Immature natural killer cell (primary cell): ENCODE measurements around the gene CDC42SE1. TPM values are rescaled to one million over a fixed set of nuclear protein-coding genes. Genes with fewer than 3 reads are reported as not detected.

Experiments
- DNase-seq, 3 donors: peaks; one replicate each; pipeline ENCODE4 v3.0.0; 2022; ENCODE audit warnings: mixed read lengths in 1 of 3
- H3K27ac Mint-ChIP-seq, 6 donors: one replicate each; pipeline ENCODE4 v1.8.0; 2020; ENCODE audit warnings: mixed read lengths in 6 of 6, mild to moderate bottlenecking in 5 of 6, inconsistent platforms in 4 of 6, moderate library complexity in 3 of 6
- H3K27me3 Mint-ChIP-seq, 3 donors: one replicate each; pipeline ENCODE4 v1.8.0; 2020 to 2021; ENCODE audit warnings: low read depth in 3 of 3, mild to moderate bottlenecking in 3 of 3, mixed read lengths in 3 of 3, moderate library complexity in 3 of 3, inconsistent platforms in 1 of 3
- H3K36me3 Mint-ChIP-seq, 3 donors: one replicate each; pipeline ENCODE4 v1.8.0; 2020; ENCODE audit warnings: mixed read lengths in 3 of 3, inconsistent platforms in 2 of 3, mild to moderate bottlenecking in 2 of 3
- H3K4me1 Mint-ChIP-seq, 2 donors: one replicate each; pipeline ENCODE4 v1.8.0; 2020; ENCODE audit warnings: inconsistent platforms in 2 of 2, mild to moderate bottlenecking in 2 of 2, mixed read lengths in 2 of 2, moderate library complexity in 1 of 2
- H3K4me3 Mint-ChIP-seq, 5 donors: one replicate each; pipeline ENCODE4 v1.8.0; 2020; ENCODE audit warnings: mild to moderate bottlenecking in 5 of 5, mixed read lengths in 5 of 5, inconsistent platforms in 3 of 5, moderate library complexity in 3 of 5
- H3K9me3 Mint-ChIP-seq, 6 donors: one replicate each; pipeline ENCODE4 v1.8.0; 2020; ENCODE audit warnings: mild to moderate bottlenecking in 6 of 6, mixed read lengths in 6 of 6, inconsistent platforms in 4 of 6, moderate library complexity in 3 of 6
- polyA plus RNA-seq, 3 donors: library from polyadenylated mRNA; unstranded; fragments of 300-500 nt; fragmentation: Illumina TruSeq; gene quantifications; one replicate each; pipeline ENCODE4 v1.2.3, GENCODE V29; 2021

The CDC42SE1 gene
- polyA plus RNA-seq, 3 donors from 2014 or later: 129 to 177 (median 150) TPM

DNA sequence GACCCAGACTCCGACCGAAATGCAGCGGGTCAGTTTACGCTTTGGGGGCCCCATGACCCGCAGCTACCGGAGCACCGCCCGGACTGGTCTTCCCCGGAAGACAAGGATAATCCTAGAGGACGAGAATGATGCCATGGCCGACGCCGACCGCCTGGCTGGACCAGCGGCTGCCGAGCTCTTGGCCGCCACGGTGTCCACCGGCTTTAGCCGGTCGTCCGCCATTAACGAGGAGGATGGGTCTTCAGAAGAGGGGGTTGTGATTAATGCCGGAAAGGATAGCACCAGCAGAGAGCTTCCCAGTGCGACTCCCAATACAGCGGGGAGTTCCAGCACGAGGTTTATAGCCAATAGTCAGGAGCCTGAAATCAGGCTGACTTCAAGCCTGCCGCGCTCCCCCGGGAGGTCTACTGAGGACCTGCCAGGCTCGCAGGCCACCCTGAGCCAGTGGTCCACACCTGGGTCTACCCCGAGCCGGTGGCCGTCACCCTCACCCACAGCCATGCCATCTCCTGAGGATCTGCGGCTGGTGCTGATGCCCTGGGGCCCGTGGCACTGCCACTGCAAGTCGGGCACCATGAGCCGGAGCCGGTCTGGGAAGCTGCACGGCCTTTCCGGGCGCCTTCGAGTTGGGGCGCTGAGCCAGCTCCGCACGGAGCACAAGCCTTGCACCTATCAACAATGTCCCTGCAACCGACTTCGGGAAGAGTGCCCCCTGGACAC lies 11.3 kb downstream of the CDC42SE1 start:
- peak overlapping the region; percentile 88 to 99 (median 94) for H3K27ac Mint-ChIP-seq
- no peaks in the 10 kb centered on the region for H3K9me3 Mint-ChIP-seq
- H3K36me3 Mint-ChIP-seq: peaks cover 14 to 30% (median 28%) of the 10 kb centered on the region in 3 donors
- DNase-seq: peak; percentile 65 to 66 (median 65)
- peaks cover 65 to 67% of the 10 kb centered on the region in 2 donors for H3K4me1 Mint-ChIP-seq
- H3K27me3 Mint-ChIP-seq: peaks cover 9 to 21% (median 14%) of the 10 kb centered on the region in 3 donors
- peak overlapping the region; percentile 93 to 97 (median 94) for H3K4me3 Mint-ChIP-seq

GRCh38 chr1:151047591-151047924 lies 11.9 kb downstream of the CDC42SE1 start, which contains the start of gene C1orf56:
Gene C1orf56 (plus strand): TSS chr1:151047751. CDS start chr1:151047848, 97 bp downstream.
- Mint-ChIP-seq H3K36me3 (peaks cover 9 to 28% (median 26%) of the 10 kb centered on the region in 3 donors), H3K4me3 (peak within 1 kb of the TSS; percentile 93 to 97 (median 94)), H3K4me1 (peaks cover 60 to 63% of the 10 kb centered on the region in 2 donors), H3K27ac (peak within 1 kb of the TSS; percentile 88 to 99 (median 94)), H3K9me3 (no peaks in the 10 kb centered on the region), H3K27me3 (peaks cover 9 to 20% (median 14%) of the 10 kb centered on the region in 3 donors)
- DNase-seq: peak; percentile 63 to 71 (median 69)

DNA sequence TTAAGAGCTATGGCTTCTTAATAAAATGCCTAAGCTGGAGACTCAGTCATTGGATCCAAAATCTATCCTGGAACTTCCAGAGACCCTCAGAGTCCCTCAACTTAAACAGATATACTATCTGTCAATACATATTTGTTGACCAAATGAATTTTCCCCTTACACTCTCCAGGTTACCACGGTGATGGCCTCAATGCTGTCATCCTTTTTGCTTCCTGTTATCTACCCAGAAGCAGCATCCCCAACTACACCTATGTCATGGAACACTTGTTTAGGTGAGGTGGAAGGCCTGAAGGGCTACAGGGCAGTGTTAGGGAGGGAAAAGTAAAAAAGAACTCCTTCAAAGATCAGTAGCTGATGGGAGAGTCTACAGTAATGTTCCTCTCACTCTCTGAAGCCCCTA lies 16.3 kb downstream of the CDC42SE1 start:
- peaks cover 18 to 22% of the 10 kb centered on the region in 2 donors for H3K4me1 Mint-ChIP-seq
- H3K36me3 Mint-ChIP-seq: peaks cover 0 to 19% (median 6%) of the 10 kb centered on the region in 3 donors
- no peak for DNase-seq

DNA sequence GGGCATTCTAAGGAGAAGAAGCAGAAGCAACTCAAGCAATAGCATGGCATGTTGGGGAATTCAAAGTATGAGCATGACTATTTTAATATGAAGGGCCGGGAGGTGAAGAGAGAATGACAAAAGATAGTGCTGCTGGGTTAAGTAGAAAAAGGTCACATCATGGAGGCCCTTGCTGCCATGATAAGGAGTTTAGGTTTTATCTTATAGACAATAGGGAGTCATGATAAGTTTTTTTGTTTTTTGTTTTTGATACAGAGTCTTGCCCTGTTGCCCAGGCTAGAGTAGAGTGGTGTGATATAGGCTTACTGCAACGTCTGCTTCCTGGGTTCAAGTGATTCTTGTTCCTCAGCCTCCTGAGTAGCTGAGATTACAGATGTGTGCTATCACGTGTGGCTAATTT lies 19.9 kb downstream of the CDC42SE1 start:
- Mint-ChIP-seq H3K9me3 (no peaks in the 10 kb centered on the region), H3K36me3 (peaks cover 8 to 24% (median 14%) of the 10 kb centered on the region in 3 donors), H3K4me3 (no peak overlapping the region), H3K27ac (no peak overlapping the region), H3K4me1 (no peaks in the 10 kb centered on the region), H3K27me3 (peaks cover 0 to 2% (median 0%) of the 10 kb centered on the region in 3 donors)
- DNase-seq: no peak

More for the DNA sequence above, 16.3 kb downstream of the CDC42SE1 start:
- Mint-ChIP-seq H3K9me3 (no peaks in the 10 kb centered on the region), H3K4me3 (no peak overlapping the region), H3K27ac (peak overlapping the region in 1 of 6 donors; percentile 24), H3K27me3 (peaks cover 8 to 10% (median 9%) of the 10 kb centered on the region in 3 donors)

- no peak overlapping the region for H3K4me3 Mint-ChIP-seq
- H3K4me1 Mint-ChIP-seq: no peaks in the 10 kb centered on the region
- peak overlapping the region in 1 of 6 donors; percentile 19 for H3K27ac Mint-ChIP-seq
- H3K27me3 Mint-ChIP-seq: peaks cover 0 to 2% (median 0%) of the 10 kb centered on the region in 3 donors
- no peaks in the 10 kb centered on the region for H3K9me3 Mint-ChIP-seq
- DNase-seq: no peak
- peaks cover 14 to 23% (median 20%) of the 10 kb centered on the region in 3 donors for H3K36me3 Mint-ChIP-seq
Measured at GRCh38 chr1:151037032-151037431, 22.4 kb downstream of the CDC42SE1 start.

- Mint-ChIP-seq H3K27ac (peak within 1 kb of the TSS in 5 of 6 donors; percentile 33 to 78 (median 36)), H3K36me3 (peaks cover 16 to 25% (median 23%) of the 10 kb centered on the region in 3 donors), H3K27me3 (peaks cover 0 to 2% (median 0%) of the 10 kb centered on the region in 3 donors), H3K9me3 (no peaks in the 10 kb centered on the region), H3K4me1 (no peaks in the 10 kb centered on the region), H3K4me3 (no peak within 1 kb of the TSS)
- no peak for DNase-seq
Measured at GRCh38 chr1:151036356-151036755, 23.1 kb downstream of the CDC42SE1 start, which contains the start of gene BNIPL. Gene BNIPL (plus strand): TSS chr1:151036586. CDS start chr1:151036726, 140 bp downstream.

DNA sequence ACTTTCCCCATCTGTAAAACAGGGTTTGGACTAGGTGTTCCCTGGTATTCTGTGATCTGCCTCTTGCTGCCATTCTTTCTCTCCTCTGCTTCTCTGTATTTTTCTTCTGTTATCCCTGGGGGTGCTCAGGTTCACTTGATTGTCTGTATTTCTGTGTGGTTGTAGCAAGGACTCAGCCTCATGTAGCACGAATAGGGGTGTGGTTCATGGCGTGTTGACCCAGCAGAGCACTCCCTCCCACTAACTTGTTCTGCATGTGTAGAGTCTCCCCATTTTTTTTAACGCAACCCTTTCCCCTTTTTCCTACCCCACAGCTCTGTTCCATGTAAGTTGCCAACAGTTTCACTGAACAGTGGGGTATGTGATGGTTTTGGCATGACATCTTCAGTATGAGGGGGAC lies 24.3 kb downstream of the CDC42SE1 start:
- H3K4me1 Mint-ChIP-seq: no peaks in the 10 kb centered on the region
- peaks cover 20 to 29% (median 24%) of the 10 kb centered on the region in 3 donors for H3K36me3 Mint-ChIP-seq
- no peaks in the 10 kb centered on the region for H3K9me3 Mint-ChIP-seq
- no peak overlapping the region for H3K4me3 Mint-ChIP-seq
- no peaks in the 10 kb centered on the region for H3K27me3 Mint-ChIP-seq
- no peak for DNase-seq
- H3K27ac Mint-ChIP-seq: peak overlapping the region in 4 of 6 donors; percentile 26 to 64 (median 37)

- H3K4me1 Mint-ChIP-seq: no peaks in the 10 kb centered on the region
- H3K27me3 Mint-ChIP-seq: no peaks in the 10 kb centered on the region
- H3K9me3 Mint-ChIP-seq: no peaks in the 10 kb centered on the region
- H3K4me3 Mint-ChIP-seq: no peak overlapping the region
- H3K27ac Mint-ChIP-seq: no peak overlapping the region
- H3K36me3 Mint-ChIP-seq: peaks cover 30 to 39% (median 35%) of the 10 kb centered on the region in 3 donors
- DNase-seq: no peak
Measured at GRCh38 chr1:151032164-151032563, 27.3 kb downstream of the CDC42SE1 start.

- no peak overlapping the region for H3K4me3 Mint-ChIP-seq
- H3K36me3 Mint-ChIP-seq: peaks cover 19 to 34% (median 23%) of the 10 kb centered on the region in 3 donors
- no peaks in the 10 kb centered on the region for H3K9me3 Mint-ChIP-seq
- peaks cover 0 to 2% (median 0%) of the 10 kb centered on the region in 3 donors for H3K27me3 Mint-ChIP-seq
- H3K4me1 Mint-ChIP-seq: peaks cover 7 to 8% of the 10 kb centered on the region in 2 donors
- DNase-seq: no peak
- no peak overlapping the region for H3K27ac Mint-ChIP-seq
Measured at GRCh38 chr1:151026460-151026859, 33.0 kb downstream of the CDC42SE1 start.

DNA sequence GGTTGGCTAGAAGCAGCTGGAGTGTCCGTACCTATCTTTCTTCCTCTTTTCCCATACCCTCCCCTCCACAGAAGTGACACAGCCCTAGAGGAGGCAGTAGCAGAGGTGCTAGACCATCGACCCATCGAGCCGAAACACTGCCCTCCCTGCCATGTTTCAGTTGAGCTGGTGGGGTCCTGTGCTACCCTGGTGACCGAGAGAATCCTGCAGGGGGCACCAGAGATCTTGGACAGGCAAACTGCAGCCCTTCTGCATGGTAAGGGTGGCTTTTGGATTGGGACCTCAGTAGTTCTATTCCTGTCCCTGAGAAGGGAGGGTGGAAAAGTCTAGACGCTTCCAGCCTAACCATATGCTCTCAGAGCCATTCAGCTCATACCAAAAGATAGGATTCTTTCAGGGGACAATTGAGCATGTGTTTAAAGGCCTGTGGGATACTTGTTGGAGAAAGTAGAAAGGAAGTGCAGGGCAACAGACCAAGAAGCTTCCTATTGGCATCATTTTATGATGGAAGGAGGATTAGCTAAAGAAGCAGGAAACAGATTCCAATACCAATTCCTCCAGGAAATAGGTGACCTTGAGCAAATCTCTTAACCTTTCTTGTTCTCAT lies 34.8 kb downstream of the CDC42SE1 start:
- H3K4me1 Mint-ChIP-seq: peaks cover 7 to 8% of the 10 kb centered on the region in 2 donors
- peak overlapping the region; percentile 52 to 90 (median 57) for H3K27ac Mint-ChIP-seq
- peak; percentile 82 to 84 (median 83) for DNase-seq
- H3K36me3 Mint-ChIP-seq: peaks cover 13 to 32% (median 17%) of the 10 kb centered on the region in 3 donors
- H3K27me3 Mint-ChIP-seq: peaks cover 0 to 2% (median 0%) of the 10 kb centered on the region in 3 donors
- H3K9me3 Mint-ChIP-seq: no peaks in the 10 kb centered on the region
- H3K4me3 Mint-ChIP-seq: peak overlapping the region in 4 of 5 donors; percentile 47 to 67 (median 62)

DNA sequence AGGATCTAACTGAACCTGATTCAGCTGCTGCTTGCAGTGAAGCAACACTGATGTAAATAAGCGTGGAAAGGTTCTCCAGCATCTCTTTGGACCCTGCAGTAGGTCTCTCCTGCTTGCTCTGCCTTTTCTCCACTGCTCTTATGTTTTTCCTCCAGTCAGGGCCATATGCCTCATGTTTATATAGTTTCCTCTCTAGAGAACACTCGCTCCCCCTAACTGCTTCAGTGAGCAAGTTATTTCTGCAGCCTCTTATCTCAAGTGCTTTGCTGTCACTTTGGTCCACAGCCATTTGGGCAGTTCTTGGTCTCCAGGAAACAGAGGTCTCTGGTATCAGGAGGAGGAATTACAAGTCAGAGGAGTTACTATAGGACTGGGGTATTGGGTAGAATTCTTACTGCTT lies 45.9 kb downstream of the CDC42SE1 start:
- H3K36me3 Mint-ChIP-seq: peaks cover 8 to 14% (median 9%) of the 10 kb centered on the region in 3 donors
- H3K27me3 Mint-ChIP-seq: peaks cover 0 to 4% (median 2%) of the 10 kb centered on the region in 3 donors
- no peaks in the 10 kb centered on the region for H3K9me3 Mint-ChIP-seq
- no peak overlapping the region for H3K27ac Mint-ChIP-seq
- peaks cover 30 to 37% of the 10 kb centered on the region in 2 donors for H3K4me1 Mint-ChIP-seq
- DNase-seq: no peak
- H3K4me3 Mint-ChIP-seq: no peak overlapping the region

GRCh38 chr1:151012684-151013471 lies 46.5 kb downstream of the CDC42SE1 start:
- peaks cover 36 to 43% of the 10 kb centered on the region in 2 donors for H3K4me1 Mint-ChIP-seq
- peaks cover 4 to 8% (median 5%) of the 10 kb centered on the region in 3 donors for H3K36me3 Mint-ChIP-seq
- no peak overlapping the region for H3K4me3 Mint-ChIP-seq
- no peaks in the 10 kb centered on the region for H3K9me3 Mint-ChIP-seq
- DNase-seq: no peak
- peak overlapping the region in 2 of 6 donors; percentile 40 to 44 for H3K27ac Mint-ChIP-seq
- H3K27me3 Mint-ChIP-seq: peaks cover 5 to 8% (median 5%) of the 10 kb centered on the region in 3 donors

DNA sequence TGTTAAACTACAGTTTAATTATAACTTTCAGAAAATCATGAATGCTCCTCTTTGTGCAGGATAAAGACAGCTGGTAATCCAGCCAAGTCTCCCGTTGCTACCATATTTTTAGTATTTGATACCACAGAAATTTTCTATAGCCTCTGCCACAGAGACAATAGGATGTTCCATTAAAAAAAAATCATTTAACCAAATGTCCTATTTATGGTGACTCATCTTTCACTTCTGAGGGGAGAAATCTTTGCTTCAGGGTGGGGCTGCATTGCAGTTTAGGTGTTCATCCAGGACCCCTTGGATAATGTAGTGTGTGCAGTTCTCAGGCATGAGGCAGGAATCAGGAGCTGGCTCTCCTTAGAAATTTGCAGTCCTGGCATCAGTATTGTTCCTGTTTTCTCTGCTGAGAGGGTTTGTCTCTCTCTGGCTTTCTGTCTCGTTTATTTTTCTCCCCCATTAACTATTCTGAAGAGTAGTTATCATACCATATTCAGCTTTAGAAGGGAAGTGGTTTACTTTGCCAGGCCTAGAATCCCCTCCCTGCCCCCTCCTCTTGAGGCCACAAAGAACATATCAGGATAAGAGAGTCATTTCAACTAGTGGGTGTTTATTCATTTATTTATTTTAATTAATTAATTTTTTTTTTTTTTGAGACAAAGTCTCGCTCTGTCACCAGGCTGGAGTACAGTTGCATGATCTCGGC lies 48.1 kb downstream of the CDC42SE1 start:
- Mint-ChIP-seq H3K27ac (peak overlapping the region; percentile 39 to 87 (median 68)), H3K27me3 (peaks cover 8 to 10% (median 10%) of the 10 kb centered on the region in 3 donors), H3K36me3 (peaks cover 4 to 8% (median 5%) of the 10 kb centered on the region in 3 donors), H3K4me3 (peak overlapping the region in 4 of 5 donors; percentile 10 to 53 (median 37)), H3K9me3 (no peaks in the 10 kb centered on the region), H3K4me1 (peaks cover 52 to 59% of the 10 kb centered on the region in 2 donors)
- no peak for DNase-seq
